Mucosa of gallbladder (tissue), 1 donor: ENCODE measurements around the gene SPATA16. TPM values are rescaled to one million over a fixed set of nuclear protein-coding genes. Genes with fewer than 3 reads are reported as not detected.
"Not testable (repeated sequence)": the region's sequence is repeated elsewhere in the genome, so short reads cannot be mapped to it uniquely, and the experiment has no call there.

Experiments used
- DNase-seq: peaks from one replicate; pipeline ENCODE4 v3.0.0-alpha.2; 2020; ENCODE audit warnings: low spot score
- total RNA-seq: library from RNA; stranded (reverse); gene quantifications from one replicate; pipeline ENCODE4 v1.2.1, GENCODE V29; 2021
- donor health status: DM: no; HTN: no; CAD: no.

Gene SPATA16
- total RNA-seq, 1 donor from 2014 or later = not detected

DNA sequence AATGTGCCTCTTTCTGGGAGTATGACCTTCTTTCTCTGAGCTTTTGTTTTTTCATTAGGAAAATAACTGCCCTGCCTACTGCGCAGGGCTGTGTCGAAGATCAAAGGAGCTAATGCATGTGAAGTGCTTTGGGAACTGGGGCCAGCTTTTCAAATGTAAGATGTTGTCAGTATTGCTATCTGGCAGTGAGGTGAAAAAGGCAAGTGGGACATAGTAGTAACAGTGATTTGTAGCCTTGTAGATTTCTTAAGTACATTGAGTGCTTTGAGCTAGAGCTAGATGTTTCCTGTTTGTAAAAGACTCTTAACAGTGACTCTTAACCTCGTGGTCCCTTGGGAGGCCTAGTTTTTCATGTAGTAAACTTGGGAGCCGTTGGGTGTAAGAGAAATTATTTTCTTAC lies 264.0 kb downstream of the SPATA16 start:
- DNase-seq = no peak

DNA sequence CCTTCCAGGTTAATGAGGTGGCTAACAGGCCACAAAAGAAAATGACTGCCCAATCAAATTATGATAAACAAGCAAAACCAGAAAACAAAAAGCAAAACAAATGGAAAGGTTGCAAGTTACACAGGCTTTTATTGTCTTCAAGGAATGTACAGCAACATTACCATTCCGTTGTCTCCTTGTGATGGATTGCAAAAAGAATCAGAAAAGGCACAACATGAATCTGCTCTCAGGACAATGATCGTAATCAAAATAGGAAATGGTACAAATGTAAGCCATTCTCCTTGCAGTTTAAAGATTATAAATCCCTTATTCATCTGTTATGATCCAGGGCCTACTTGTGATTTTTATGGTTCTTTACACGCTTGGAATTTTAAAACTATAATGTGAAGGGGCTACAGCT lies 264.7 kb downstream of the SPATA16 start:
- DNase-seq = no peak

DNA sequence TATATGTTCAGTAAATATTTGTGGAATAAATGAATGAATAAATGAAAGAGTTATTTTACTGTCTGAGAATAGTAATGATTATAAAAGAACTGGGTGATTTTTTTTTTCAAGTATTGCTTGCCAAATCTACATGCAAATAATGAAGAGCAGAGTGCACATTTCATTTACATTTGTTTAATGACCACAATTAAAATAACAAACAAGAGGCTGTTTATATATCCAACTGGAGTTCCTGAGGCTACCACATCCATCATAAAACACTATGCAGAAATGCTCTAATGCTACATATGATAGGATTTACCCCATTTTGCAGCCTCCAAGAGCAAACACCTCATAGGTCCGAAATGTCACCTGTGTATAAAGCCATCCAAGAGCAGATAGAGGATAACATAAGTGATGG lies 266.0 kb downstream of the SPATA16 start:
- DNase-seq = no peak

DNA sequence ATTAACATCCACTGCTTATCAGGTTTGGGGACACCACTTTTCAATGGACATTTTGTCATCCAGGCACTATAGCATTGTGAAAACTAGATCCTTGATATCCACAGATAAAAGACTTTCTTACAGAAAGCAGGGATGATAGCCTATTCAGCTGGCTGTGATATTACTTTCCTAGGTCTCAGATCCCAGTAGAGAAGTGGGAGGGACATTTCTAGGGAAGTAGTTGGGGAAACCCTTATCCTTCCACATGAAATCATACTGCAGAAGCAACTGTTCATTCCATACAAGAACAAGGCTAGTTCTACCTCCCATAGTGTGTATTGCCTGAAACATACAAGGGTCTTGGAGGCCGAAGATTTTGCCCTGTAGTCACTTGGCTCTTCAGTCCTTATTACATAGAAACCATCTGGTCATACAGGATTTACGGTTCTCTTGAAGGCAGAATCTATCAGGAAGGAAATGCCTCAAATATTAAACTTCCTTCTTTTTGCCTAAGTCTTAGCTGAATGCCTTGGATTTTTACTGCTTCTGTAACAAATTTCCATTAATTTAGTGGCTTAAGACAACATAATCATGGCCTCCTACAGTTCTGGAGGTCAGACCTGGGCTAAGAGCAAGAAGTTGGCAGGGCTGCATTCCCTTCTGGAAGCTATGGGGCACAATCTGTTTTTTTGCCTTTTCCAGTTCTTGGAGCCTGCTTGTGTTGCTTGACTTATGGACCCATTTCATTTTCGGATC lies 271.1 kb downstream of the SPATA16 start:
- DNase-seq = no peak

DNA sequence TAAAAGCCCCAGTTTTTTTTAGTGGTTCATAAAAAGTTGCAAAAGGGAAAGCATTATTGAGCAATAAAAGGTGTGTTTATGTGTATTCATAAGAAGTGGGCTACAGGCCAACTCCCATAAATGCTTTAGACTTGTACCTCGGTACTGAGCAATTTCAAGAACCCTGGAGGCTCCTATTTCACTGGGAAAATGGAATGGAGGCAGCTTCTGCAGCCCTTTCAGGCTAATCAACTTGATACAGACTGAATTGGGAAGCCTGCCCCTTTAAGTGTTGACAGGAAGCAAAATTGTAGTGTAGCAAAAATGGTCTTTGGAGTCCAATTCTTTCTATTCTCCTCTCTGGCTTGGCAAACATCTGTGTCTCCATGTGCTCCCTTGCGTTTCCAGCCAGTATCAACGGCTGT lies 271.7 kb downstream of the SPATA16 start:
- no peak for DNase-seq

DNA sequence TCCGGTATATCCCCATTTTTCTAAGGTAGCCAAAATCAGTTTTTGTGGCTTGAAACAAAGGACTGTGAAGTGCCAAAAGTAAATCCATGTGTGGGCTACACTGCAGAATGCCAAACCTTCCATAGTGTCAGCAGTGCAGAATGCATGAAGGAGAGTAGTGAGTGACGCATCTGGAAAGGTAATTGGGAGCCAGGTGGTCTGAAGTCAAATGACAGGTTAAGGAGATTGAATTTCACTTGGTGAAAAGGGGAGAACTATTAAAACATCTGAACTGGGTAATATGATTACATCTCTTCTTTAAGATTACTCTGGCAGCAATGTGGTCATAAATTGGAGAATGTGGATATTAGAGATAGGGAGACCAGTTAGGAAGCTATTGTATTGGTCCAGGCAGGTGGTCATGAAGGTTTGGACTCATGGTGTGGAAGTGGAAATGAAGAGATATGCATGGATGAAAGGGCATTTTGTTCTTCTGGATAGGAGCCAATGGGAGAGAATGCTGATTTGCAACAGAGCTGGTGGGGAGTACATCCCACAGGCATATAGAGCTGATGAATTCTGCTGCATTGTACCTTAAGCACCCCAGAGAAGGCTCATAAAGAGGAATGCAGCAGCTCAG lies 272.3 kb downstream of the SPATA16 start:
- no peak for DNase-seq

DNA sequence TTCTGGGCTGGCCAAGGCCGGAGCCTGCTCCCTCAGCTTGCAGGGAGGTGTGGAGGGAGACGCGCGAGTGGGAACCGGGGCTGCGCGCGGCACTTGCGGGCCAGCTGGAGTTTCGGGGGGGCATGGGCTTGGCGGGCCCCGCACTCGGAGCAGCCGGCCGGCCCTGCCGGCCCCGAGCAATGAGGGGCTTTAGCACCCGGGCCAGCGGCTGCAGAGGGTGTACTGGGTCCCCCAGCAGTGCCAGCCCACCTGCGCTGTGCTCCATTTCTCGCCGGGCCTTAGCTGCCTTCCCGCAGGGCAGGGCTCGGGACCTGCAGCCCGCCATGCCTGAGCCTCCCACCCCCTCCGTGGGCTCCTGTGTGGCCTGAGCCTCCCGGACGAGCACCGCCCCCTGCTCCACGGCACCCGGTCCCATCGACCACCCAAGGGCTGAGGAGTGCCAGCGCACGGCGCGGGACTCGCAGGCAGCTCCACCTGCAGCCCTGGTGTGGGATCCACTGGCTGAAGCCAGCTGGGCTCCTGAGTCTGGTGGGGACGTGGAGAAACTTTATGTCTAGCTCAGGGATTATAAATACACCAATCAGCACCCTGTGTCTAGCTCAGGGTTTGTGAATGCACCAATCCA lies 274.2 kb downstream of the SPATA16 start:
- not testable (repeated sequence) for DNase-seq

DNA sequence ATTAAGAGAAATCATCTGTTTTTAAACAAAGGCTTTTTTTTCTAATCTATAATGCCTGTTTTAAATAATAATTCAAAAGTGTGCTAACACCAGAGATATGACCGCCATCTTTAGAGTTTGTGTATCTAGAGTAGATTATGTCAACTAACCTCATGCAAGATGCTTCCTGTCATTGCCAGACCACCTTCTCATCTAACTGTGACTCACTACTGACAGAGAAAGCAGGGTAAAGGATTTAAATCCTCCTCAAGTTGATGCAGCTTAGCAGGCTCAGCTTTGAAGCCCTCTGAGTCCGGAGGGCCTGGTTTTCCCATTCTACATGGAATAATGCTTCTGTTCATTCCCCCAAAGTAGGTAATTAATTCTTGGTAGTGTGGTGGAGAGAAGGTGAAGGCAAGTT lies 282.0 kb downstream of the SPATA16 start:
- no peak for DNase-seq

DNA sequence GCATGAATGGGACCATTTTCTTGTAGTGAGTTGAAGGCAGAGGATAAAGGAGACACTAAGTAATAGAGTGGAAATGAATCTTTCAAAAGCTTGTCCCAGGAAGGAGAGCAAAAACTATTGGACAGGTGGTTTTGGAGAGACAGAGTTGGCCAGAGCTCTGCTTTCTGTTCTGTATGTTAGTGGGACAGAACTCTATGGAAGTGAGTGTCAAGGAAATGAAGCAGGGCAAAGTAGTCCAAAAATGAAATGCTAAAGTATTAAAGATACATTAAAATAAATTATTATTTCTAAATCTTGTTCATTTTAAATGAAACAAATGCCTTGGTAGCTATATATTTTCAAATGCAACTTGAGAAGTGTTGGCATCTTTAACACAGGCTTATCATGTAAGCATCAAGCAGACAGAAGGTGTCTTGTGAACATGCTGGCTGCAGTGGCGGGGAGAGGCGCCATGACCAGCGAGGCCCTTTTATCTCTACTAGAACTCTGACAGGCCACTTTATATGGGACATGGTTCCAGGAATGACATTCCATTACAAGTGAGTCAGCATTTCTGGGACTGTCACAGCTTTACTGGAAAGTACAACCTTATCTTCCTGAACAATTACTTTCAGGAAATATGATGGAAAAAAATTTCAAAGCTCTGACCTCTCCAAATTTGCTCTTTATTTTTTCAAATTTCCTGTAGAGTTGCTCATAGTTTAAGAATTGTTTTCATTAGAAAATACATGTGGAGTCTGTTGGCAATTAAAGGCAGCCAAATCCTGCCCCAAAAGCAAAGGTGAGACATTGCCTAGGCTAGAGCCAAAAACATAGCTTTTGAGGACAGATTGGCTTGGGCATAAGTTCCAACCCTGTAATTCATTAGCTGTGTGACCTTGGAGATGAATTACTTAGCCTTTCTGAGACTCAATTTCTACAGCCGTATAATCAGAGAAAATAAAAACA lies 284.0 kb downstream of the SPATA16 start:
- peak; percentile 45 for DNase-seq

DNA sequence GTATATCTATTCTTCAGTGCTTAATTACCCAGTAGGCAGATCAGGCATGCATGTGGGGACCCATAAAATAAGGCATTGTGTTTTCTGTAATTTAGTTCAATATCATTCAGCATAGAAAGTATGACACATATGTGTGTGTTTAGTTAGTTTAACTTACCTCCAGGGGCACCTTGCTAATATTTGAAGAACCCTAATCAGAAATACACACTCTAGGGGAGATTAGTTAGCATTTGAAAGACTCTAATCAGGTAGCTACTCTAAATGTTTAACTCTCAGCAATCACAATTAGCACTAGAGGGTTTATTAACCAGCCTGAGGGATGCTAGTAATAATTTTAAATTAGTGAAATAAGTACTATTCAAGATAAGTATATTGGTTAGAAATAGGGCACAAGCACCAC lies 286.0 kb downstream of the SPATA16 start:
- DNase-seq = no peak

DNA sequence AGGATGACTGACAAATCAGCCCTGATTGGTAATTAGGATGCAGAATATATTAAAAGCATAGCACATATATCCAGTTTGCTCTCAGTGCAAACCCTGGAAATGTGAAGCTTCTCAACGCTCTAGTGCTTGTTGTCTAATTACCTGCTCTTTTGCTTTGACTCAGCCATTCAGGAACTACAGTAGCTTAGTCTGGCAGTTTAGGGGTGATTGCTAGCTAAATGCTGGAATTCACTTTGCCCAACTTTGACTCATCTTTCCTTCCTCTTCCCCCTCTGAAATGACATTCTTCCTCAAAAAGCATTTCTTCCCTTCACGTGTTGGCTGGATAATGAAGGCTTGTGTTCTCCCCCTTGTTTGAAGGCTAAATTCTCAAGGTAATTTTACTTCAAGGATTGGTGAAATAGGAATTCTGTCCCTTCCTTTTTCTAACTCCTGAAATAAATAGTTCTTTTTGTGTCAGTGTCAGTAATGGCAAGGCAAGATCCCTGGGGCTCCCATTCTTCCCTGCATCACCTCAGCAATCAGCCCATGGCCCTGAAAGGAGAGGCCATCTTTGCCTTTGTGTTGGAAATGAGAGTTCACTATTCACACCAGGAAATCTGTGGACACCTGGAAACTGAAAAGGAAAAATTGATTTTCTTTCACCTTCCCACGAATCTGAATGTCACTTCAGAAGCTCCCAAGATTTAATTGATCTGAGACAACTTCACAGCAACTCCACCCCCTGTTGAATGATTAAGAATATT lies 286.9 kb downstream of the SPATA16 start:
- no peak for DNase-seq

DNA sequence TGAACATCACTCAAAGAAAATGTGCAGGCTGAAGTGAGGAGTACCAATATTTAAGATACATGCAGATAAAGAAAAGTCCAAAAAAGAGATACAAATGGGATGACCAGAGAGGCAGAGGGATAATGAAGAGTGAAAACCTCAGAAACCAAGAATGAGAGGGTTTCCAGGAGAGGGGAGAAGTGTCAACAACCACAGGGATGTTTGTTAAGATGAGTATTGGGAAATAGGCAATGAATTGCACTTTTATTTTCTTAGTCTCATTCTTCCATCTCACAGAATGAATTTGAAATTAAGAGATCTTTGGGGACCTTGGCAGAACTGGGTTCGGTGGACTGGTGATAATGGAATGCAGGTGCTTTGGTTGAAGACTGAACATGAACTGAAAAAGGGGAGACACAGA lies 288.0 kb downstream of the SPATA16 start:
- DNase-seq = no peak

DNA sequence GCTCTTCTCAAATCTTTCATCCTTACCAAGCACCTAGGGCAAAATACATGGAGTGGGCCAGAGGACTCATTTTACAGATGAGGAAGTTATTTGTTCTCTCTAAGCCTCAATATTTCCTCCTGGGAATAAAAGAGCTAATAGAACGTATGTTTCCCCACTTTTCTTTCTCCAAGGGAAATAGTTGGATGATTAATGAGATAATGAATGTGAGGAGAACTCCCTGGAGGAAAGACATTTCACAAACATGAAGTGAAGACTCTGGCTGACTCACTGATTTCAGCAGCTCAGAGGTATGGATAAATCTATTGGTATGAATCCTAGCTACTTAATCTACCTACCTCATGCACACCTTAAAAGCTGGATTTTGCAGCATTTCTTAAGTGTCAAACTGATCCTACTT lies 292.1 kb downstream of the SPATA16 start:
- DNase-seq = no peak

DNA sequence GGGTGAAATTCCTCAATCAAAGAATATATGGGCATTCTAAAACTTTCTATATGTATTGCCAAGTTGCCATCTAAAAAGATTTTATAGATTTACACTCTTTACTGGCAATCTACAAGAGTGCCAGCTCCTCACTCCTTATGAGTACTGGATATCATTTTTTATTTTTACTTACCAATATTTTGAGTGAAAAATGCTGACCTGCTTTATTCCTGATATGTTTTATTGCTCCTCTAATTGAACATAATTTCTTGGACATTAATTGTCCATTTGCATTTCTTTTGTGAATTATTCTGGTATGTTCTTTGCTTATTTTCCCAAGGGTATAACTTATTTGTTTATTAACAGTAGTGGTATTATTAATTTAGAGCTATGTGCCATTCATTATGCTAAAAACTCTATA lies 293.7 kb downstream of the SPATA16 start:
- no peak for DNase-seq

DNA sequence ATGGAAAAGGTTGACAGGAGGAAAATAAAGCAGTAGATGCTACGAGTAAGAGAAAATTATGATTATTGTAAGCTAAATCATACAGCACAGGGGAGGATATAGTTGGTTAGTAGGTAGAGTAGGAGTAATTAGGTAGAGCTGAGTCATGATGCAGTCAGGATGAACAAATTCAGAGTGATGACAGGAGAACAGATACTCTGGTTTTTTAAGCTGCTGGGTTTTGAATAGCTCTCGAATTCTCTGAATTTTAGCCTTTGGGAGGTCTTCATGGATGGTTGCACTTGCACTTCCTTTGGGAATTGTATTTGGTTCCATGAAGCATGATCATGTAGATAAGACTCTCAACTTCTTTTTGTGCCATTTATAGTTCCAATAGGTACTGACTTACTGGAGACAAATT lies 294.3 kb downstream of the SPATA16 start:
- no peak for DNase-seq

DNA sequence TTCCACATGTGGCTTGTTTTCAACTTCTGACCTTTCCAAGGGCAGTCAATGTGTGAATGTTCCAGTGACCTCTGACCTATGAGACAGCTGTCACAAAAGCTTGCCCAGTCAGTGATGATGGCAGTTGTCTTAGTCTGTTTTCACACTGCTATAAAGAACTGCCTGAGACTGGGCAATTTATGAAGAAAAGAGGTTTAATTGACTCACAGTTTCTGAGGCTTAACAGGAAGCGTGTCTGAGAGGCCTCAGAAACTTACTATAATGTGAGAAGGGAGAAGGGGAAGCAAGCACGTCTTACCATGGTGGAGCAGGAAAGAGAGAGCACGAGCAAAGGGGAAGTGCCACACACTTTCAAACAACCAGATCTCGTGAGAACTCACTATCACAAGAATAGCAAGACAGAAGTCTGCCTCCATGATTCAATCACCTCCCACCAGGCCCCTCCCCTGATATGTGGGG lies 294.9 kb downstream of the SPATA16 start:
- DNase-seq = no peak

DNA sequence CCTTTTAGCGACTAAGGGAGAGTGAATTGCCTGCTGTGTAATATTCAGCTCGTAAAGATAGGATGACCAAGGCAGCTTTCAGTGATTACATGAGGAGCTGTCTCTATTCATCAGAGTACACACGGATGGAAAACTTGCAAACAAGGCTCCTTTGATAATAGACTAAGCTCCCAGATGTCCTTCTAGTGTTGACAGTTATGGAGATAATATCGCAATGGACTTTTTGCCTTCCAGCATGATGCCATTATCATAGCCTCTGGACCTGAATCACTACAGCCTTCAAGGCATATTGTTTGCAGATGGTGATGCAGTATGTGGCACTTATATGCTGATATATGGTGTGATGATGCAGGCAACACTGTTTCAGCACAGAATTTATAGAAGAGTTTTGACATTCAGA lies 296.6 kb downstream of the SPATA16 start:
- DNase-seq = no peak

DNA sequence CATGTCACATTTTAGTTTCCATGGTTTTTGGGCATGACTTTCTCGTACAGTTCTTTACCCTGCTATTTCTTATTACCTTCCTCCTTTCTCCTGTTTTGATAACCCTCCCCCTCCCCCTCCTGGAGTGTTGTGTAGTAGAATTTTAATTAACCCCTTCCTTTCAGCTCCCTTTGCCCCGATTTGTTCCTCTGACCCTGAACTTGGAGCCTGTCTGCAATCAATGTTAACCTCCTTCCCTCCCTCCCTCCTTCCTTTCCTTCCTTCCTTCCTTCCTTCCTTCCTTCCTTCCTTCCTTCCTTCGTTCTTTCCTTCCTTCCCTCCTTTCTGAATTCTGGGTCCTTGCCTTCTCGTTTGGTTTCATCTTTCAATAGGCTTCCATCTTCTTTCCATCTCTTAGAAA lies 300.1 kb downstream of the SPATA16 start:
- DNase-seq = no peak

DNA sequence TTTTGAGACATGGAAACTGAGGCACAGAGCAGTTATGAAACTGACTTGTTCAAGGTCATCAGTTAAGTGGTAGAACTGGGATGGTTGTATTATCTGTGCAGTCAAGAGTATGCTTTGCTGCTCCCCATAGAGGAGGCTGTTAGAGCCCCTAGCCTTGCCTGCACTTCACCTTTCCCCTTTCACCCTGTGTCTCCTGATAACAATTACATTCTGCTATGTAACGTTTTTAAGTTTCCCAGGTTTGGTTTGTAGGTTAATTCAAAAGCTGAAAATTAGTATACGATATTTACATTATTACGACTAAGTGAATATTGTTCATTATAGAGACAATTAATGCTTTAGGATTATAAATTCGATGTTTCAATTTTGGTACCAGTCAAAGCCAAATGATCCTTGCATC lies 300.6 kb downstream of the SPATA16 start:
- DNase-seq = no peak

DNA sequence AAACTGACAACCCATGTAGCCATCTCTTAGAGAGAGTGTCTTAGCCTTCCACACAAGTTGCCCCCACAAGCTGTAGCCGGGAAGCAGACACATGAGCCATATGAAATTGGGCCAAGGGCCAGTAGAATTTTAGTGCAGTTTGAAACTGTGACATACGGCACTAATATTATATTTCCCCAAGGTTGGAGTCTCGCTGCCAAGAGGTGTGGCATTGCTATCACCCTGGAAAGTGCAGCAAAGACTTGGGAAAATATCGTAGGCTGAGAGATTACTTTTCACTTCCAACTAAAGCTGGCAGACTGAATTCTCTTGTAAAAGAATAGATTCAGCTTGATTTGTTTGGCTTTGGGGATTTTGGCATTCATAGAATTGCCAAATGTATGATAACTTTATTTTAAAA lies 301.4 kb downstream of the SPATA16 start:
- DNase-seq = no peak
